Measurements from ENCODE around the gene ATG13.

DNA sequence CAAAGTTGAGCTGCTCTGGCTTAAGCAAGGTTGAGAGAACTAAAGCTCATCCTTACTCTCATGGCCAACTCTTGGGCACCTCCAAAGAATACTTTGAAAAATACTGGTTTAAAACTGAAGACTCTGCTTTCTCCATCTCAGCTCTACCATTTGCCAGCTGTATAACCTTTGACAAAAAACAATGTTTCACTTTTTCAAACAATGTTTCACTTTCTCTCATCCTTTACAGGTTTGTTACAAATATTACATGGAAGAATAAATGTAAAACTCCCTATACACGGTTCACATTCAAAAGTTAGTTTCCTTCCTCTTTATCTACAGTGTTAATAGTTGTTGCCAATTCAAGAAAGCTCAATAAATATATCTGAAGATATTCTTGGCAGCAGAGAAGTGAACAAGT is 42.7 kb upstream of the ATG13 start:
- TF ChIP-seq, protein P1, sequence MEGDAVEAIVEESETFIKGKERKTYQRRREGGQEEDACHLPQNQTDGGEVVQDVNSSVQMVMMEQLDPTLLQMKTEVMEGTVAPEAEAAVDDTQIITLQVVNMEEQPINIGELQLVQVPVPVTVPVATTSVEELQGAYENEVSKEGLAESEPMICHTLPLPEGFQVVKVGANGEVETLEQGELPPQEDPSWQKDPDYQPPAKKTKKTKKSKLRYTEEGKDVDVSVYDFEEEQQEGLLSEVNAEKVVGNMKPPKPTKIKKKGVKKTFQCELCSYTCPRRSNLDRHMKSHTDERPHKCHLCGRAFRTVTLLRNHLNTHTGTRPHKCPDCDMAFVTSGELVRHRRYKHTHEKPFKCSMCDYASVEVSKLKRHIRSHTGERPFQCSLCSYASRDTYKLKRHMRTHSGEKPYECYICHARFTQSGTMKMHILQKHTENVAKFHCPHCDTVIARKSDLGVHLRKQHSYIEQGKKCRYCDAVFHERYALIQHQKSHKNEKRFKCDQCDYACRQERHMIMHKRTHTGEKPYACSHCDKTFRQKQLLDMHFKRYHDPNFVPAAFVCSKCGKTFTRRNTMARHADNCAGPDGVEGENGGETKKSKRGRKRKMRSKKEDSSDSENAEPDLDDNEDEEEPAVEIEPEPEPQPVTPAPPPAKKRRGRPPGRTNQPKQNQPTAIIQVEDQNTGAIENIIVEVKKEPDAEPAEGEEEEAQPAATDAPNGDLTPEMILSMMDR (conservative IDR thresholded peaks at IDR 0.05) = no peak
- TF ChIP-seq ZFX (IDR thresholded peaks at IDR 0.05) = no peak

Data from C4-2B (cell line).